Activated naive CD4-positive, alpha-beta T cell treated with anti-CD3 and anti-CD28 coated beads, Interleukin-2, amount 50 U/mL, for 16 hours (primary cell): ENCODE results near the gene INPP5E.

Source experiments
- DNase-seq: peaks from one replicate; pipeline ENCODE4 v3.0.0-alpha.2; 2020

Gene INPP5E

DNA sequence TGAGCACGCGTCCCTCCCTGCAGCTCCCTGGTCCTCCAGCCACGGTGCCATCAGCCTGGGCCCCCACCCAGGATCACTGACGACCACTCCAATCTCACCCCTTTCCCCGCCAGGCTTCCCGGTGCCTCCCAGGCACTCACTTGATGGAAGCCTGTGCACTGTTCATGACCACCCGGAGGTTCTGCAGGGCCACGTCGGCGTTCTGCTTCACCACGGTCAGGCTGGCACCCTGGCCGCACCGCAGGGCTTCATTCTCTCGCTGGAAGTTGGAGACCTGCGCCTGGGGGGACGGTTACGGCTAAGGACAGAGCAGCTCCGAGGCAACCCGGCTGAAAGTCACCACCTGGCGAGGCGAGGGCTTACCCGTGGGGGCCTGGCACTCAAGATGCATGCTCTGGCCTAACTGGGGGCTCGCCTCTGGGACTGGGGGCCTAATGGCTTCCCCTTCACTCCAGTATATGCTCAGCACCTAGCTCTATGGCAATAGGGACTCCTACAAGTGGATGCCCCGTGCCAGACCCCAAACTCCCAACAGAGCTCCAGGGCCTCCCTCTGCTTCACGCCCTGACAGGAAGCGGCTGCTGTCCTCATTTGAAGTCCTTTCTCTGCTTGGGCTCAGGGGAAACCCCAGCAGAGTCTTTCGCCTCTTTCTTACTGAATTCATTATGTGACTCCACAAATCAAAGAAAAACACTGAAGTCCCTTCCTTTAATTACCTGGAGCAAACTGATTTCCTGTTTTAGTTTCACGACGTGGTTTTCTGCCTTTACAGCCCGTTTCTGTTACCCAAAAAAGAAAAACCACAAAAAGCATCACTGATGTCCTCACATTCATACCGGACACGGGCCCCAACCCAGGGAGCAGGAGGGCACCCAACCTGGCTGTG lies 35.5 kb downstream of the INPP5E start:
- peak; percentile 30 for DNase-seq

DNA sequence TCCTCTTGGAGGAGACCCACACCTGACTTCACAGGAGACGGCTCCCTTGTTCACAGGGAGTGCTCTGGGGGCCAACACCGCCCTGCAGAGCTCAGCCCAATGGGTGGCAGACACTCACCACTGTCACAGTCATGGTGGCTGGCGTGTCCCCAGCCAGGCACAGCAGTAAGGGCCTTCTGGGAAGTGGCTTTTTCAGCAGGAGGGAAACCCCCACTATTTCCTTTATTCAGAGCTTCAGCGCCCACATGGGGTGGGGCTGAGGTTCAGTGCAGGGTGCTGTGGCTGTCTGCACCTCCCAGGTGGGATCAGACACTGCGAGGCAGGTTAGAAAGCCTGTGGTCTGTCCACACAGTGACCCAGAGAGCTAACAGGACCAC lies 36.1 kb downstream of the INPP5E start:
- peak; percentile 73 for DNase-seq

DNA sequence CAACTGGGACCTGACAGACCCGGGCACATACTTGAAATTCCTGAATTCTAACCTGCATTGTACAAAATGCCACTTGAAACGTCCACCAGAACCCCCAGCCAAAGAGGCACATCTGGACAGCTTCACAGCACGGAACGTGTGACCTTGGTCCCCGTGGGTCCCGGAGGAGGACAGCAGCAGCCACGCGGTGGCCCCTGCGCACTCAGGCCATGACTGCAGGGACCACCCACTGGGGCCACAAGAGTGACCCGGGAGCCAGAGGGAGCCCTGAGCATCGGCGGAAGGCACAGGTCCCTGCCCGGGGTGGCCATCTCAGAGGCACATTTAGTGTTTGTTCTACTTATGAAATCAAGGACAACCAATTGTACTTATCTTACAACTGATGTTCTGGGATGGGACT lies 37.6 kb downstream of the INPP5E start:
- no peak for DNase-seq

DNA sequence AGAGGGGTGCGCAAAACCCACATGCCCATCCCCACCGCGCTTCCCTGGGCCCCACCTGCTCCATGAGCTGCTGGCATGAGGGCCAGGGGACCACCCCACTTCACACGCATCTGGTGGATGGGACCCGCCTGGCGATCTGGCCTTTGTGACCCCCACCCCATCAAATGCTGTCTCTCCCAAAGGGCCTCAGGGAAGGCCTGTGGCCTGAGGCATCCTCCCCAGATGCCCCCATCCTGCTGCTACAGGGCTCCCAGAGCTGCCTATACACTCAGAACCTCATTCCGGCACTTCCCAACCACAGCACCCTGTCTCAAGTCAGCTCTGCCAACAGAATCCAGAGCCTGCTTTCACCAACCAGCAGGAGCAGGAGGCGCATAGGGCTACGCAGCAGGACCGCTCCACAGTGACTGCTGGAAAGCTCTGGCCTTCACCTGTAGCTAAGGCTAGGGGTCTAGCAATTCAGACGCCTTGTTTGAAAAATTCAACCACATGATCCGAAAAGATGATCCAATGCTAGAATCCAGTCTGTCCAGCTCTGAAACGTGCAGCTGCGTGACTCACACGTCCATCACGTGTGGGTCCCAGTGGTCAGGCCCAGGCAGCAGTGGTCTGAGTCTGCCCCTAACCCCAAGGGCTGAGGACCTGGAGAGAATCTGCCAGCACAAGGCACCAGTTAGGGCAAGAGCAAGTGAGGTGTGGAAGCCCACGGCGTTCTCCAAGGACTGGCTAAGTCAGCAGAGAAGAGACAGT lies 38.3 kb downstream of the INPP5E start:
- no peak for DNase-seq

DNA sequence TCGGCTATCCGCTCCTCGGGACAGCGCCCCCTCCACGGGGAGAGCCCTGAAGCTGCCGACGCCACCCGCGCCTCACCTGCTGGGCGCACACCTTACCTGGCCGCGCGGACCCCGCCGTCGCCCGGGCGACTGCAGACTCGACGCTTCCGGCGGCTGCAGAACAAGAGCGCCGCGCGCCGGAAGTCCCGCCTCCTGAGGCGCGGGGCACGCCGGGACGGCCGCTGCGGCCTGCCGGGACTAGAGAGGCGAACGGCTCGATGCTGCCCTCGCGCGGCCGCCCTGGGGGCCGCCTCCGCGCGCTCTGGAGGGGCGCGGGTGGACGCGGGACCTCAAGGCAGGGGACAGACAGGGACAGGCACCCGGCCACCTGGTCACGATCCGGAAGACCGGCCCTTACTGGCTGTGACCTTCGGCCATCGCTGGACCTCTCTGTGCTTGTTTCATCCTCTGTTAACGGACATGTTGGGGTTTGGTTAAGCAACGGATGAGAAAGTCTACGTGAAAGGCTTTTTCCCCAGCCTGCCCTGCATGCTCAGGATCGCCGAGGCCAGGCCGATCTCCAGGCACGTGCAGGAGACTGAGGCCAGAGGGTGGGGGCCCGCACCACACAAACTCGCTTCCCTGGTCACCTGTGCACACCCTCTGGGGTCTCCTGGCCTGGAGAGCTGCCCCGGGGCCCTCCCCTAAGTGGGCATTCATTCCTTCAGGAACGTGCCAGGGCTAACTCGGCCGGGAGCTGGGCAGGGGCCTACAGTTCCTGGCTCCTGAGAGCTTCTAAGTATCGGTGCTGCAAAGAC lies 39.4 kb downstream of the INPP5E start, which contains the start of gene SNAPC4:
SNAPC4 (minus strand) TSS at position 133 of the 797 bp plus-strand sequence. CDS start 1,742 bp downstream, outside the sequence.
- DNase-seq, result peak; percentile 89

DNA sequence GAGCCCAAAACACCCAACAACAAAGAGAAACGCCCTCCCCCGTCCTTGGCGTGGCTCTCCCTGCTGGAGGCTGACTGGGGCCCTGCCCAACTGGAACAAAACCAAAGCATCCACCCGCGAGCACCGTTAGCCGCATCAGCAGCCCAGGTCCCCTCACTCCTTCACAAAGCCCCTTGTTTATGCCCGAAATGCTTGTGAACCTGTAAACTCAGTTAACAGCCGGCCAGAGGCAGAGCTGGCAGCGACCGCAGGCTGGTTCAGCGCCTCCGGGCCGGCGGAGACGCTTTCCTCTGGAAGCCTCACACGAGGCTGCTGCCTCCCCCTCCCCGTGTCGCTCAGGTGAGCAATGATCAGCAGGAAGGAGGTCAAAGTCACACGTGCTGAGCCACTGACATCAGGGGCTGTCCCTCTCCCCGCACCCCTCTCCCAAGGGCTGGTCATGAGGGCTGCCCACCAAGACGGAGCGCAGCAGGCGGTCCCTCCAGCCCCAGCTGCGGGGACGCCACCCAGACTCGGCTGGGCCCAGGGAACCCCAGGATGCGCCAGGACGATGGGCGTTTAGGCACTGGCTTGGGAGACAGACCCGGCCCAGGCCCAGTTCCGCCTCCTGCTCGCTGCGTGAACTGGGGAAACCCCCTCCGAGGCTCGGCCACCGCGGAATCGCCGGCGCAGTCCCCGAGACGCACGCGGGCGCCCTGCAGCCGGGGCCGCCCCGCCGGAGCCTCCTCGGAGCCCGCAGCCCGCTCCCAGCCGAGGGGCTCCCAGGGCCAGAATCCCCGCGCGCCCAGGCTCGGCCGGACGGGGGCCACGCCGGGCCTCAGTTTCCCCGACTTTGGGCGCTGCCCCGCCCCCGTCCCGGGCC lies 40.2 kb downstream of the INPP5E start:
- peak; percentile 45 for DNase-seq

DNA sequence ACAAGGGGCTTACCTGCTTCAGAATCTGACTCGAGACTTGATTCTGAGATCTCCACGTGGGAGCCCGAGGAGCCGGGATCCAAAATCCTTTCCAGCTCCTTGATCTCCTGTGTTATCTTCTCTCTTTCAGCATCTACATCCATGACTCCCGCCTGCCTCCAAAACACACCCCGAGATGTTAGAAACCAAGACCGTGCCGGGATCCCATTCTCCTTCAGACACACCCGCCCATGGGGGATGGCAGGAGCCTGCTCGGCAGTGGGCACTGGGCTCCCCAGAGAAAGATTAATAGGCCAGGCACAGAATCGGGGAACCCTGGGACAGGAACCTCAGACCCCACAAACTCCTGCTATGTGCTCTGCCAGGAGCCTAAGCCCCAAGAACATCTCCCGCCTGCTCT lies 41.4 kb downstream of the INPP5E start:
- DNase-seq, result no peak

DNA sequence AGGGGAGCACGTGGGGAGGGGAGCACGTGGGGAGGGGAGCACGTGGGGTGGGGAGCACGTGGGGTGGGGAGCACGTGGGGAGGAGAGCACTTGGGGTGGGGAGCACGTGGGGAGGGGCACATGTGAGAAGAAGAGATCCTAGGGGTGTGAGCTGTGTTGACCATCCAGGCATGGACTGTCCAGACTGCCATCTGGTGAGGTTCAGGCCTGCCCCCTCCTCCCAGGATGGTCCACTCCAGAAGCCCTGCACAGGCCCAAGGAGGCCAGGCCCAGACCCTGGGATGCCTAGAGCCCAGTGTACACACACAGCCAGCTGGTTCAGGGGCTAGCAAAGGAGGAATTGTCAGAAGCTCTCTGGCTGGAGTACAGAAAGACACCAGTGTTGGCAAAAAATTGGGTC lies 42.0 kb downstream of the INPP5E start:
- no peak for DNase-seq

DNA sequence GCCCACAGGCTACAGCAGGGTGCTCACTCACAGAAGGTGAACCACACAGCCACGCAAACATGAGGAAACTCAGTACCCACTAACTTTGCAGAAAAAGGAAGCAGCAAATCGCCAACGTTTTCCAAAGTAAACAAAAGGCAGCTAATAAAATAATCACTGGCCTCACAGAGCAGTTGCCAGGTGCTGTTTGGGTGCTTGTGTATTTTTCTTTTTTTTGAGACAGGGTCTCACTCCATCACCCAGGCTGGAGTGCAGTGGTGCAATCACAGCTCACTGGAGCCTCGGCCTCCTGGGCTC lies 43.5 kb downstream of the INPP5E start:
- DNase-seq, result no peak

DNA sequence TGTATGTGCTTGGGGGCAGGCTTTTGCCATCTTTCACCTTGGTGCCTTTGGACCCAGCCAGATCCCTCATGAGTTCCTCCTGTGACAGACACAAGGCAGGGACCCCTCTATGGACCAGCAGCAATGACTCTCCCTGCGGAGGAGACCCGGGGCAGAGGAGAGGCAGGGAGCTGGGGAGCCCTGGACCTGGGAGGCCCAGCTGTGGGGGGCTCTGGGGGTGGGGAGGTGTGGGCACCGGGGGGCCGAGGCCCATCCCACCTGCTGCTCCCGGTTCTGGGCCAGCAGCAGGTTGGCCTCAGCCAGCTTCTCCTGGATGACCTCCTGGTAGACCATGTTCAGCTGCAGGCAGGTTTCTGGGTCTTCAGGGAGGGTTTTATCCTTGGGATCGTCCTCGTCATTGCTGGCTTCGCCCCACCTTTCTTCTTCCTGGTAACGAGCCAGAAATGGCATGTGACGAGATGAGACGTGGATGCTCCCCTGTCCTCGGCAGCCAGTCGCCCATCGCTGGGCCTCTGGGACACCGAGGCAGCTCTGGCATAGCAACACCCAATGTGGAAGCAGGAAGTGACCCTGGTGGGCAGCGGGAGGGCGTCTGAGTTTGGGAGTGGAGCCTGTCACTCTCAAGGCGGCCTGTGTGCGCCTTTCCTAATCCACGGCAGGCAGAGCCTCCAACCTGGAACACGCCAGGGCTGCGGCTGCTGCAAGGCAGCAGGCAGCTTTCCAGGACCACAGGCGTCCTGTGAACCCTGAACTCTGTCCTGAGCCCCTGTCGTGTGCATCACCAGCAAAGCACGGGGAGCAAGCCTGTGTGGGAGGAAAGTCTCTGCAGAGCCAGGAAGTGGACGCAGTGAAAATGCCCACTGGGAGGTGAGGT lies 44.1 kb downstream of the INPP5E start:
- no peak for DNase-seq

DNA sequence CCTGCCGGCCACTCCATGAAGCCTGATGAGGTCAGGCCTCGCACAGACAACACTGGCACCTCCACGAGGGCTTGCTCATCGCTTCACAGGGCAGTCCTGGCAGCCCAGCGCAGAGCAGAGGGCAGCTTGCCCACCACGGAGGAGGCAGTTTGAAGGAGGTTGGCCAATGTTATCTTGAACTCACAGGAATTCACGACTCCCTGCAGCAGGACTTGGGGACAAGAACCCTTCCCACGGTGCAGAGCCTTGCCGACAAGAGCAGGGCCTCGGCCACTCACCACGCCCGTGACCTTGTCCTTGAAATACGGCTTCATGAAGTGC lies 44.7 kb downstream of the INPP5E start:
- DNase-seq, result no peak

DNA sequence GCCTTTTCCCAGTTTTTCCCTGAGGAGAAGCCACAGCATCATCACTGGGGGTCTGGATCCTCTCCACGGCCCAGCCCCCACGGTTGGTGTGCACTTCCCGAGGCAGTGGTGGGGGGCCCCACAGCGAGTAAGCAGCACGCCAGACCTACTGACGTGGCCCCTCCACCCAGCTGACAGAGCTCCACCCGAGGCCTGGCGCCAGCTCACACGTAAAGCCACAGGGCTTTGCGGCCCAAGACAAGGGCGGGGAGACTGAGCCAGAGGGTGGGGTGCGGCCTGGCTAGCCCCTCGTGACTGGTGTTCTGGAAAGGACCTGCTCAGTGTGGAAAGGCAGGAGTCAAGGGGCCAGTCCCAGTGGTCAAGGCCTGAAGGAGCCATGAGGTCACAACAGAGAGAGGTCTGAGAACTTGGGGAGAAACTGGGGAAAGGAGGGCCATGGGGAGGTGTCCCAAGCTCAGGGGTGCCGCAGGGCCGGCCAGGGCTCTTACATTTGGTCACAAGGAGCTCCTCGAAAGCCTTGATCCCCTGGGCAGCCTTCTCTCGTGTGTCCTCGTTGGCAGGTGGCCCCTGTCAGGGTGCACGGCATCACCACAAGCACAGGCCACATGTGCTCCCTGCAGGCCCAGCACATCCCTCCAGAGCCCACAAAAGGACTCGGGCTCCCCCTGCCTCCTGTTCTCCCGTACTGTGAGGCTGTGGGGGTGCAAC lies 45.2 kb downstream of the INPP5E start:
- no peak for DNase-seq

DNA sequence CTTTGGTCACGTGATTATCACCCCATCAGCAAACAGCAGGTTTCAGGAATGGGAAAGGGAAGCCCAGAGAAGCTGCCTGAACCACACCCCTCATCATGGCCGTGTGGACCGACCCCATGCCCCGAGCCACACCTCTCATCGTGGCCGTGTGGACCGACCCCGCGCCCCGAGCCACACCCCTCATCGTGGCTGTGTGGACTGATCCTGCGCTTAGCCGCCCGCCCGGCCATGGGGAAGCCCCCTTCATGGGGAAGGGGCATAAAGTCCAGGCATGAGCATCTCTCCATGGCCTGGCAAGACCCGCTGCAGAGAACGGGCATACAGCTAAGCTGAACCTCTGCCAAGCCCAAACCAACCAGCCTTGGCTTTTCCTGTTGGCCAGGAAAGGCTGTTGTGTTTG lies 46.1 kb downstream of the INPP5E start:
- no peak for DNase-seq

DNA sequence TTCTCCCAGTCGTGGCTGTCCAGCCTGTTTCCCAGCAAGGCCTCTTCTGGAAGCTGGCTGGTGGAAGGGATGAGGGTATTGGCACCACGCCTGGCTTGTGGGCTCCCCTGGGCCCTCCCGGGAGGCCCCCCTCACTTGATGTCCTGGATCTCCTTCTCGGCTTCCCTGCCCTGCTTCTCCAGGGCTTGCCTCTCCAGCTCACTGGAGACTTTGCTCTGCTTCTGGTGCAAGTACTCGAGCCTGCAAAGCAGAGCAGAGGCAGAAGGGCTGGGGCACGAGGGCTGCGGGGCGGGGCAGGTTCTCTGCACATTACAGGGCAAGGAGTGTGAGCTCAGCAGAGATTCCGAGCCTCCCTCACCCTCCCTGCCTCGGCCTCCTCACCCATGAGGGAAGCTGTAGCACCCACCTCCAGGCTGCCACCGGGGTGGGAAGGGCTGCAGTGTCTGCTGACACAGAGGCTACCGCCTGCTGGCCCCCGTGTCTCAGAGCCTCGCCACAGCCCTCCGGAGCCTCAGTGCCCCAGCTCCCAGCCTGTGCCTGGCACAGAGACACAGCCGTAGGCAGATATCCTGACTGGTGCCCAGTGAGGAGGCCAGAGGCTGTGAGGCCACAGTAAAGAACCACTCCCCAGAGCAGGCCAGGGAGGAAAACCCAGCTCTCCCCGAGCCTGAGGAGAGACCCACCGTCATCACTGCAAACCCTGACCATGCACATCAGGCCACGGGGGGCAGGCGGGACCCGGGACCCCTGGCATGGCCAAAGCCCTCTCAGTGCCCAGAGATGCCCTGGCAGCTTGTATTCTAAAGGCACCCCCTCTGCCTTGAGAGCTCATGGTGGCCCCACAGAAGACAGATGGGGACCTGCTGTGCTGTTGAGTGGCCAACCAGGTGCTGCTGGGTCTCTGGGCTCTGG lies 46.9 kb downstream of the INPP5E start:
- no peak for DNase-seq

DNA sequence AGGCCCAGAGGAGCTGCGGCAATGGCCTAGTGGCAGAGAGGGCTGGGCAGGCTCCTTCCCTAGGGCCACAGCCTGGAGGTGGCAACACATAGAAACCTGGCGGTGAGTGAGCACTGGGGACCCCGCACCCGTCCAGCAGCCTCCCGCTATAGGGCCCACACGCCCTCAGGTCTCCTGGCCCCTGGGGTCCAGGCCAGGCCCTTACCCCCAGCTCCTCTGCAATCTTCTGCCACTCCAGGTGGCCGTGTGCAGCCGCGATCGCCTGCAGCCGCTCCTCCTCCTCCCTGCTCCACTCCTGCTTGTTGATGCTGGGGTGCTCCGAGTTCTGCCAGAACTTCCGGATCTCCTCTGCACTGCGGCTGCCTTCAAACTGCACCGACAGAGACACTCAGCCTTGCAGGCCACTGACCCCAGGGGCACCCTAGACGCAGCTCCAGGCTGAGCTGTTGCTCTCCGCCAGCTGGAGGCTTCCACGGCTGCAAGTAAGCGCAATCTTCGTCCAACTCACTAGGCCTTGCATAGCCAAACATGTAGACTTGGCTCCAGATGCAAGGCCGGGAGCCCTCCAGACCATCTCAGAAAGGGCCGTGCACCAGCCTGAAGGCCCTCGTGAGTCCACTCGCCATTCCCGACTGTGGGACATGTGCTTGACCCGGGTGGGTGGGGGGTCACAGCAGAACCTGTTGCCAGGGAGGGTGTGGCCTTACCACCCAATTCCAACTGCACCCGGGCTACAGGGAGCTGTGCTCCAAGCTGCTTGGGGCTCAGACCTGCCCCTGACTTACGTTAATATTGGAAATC lies 47.7 kb downstream of the INPP5E start:
- no peak for DNase-seq

DNA sequence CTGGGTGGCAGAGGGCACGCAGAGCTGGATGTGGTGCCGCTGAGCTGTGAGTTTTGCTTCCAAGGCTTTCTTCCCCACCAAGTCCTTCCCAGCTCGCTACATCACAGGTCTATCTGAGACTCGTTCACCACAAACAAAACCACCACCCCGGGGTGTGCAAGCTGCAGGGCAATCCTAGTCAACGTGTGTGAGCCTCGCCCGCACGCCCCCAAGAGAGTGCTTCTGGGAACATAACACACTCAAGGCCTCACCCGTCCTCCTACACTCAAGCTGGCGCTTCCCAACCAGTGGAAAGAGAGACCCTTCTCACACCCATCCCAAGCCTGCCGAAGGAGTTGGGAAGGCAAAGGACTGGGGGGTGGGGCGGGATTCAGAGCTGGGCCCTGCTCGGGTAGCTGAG lies 50.2 kb downstream of the INPP5E start:
- no peak for DNase-seq

DNA sequence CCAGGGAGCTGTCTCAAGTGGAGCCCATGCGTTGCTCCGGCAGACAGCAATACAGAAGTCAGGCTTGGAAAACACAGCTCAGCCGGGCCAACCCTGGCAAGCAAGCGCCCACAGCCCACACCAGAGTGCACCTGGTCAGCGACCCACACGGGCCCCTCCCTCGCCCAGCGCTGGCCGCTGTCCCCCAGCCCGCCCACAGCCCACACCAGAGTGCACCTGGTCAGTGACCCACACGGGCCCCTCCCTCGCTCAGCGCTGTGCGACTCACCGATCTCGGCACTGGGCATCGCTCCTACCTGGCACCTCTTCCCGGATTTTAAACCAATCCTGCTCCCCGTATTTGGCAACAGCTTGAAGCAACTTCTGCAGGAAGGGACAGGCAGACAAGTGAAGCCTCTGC lies 52.4 kb downstream of the INPP5E start:
- no peak for DNase-seq

DNA sequence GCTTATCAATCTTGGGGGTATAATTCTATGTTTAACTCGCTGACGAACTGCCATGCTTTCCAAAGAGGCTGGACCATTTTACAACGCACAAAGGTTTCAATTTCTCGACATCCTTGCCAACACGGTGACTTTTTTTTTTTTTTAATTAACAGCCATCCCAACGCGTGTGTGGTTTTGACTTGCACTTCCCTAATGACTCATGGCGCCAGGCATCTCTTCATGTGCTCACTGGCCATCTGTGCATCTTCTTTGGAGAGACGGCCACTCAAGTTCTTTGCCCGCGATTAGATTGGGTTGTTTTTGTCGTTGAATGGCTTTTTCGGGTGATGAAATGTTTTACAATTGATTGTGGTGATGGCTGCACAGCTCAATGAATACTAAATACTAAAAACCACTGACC lies 53.6 kb downstream of the INPP5E start:
- DNase-seq, result no peak

DNA sequence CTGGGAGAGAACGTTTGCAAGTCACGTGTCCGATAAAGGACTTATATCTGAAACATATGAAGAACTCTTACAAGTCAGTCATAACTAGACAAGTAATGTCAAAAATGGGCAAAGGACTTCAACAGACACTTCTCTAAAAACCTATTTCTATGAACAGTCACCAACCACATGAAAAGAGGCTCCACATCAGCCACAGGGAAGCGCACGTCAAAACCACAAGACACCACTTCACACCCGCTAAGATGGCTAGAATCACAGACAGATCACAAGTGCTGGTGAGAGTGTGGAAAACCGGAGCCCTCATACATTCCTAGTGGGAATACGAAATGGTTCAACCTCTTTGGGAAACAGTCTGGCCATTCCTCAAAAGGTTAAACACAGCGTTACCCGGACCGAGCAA lies 54.6 kb downstream of the INPP5E start:
- no peak for DNase-seq
